ENCODE measurements around the gene COX7A2L. TPM values are rescaled to one million over a fixed set of nuclear protein-coding genes. Genes with fewer than 3 reads are reported as not detected.

Gene COX7A2L
- total RNA-seq, 1 experiment from 2014 or later = 205 TPM

GRCh38 chr2:42317945-42318344, 43.1 kb downstream of the COX7A2L start:
- no peak for DNase-seq (ENCODE audit: low read depth)

- DNase-seq (ENCODE audit: low read depth) = no peak
Observed at GRCh38 chr2:42317486-42317885, 43.5 kb downstream of the COX7A2L start.

GRCh38 chr2:42316910-42317309, 44.1 kb downstream of the COX7A2L start:
- no peak for DNase-seq (ENCODE audit: low read depth)

GRCh38 chr2:42315844-42316470, 45.1 kb downstream of the COX7A2L start:
- no peak for DNase-seq (ENCODE audit: low read depth)

GRCh38 chr2:42314892-42315468, 46.0 kb downstream of the COX7A2L start:
- peak; percentile 59 for DNase-seq (ENCODE audit: low read depth)

- no peak for DNase-seq (ENCODE audit: low read depth)
Observed at GRCh38 chr2:42312106-42312505, 48.9 kb downstream of the COX7A2L start.

GRCh38 chr2:42310007-42310515, 51.0 kb downstream of the COX7A2L start:
- DNase-seq (ENCODE audit: low read depth) = no peak

GRCh38 chr2:42309366-42309765, 51.7 kb downstream of the COX7A2L start:
- no peak for DNase-seq (ENCODE audit: low read depth)

GRCh38 chr2:42307180-42307579, 53.8 kb downstream of the COX7A2L start:
- no peak for DNase-seq (ENCODE audit: low read depth)

GRCh38 chr2:42304059-42304713, 56.8 kb downstream of the COX7A2L start:
- no peak for DNase-seq (ENCODE audit: low read depth)

- no peak for DNase-seq (ENCODE audit: low read depth)
Observed at GRCh38 chr2:42303252-42303651, 57.8 kb downstream of the COX7A2L start.

GRCh38 chr2:42300527-42300926, 60.5 kb downstream of the COX7A2L start:
- no peak for DNase-seq (ENCODE audit: low read depth)

Other genes starting within 250 kb of the COX7A2L start
- gene EML4, start 191.9 kb downstream of the COX7A2L start, total RNA-seq (2014; rRNA removed; shearing (Covaris generic)) = 35.2 and 36.1 TPM in 2 replicates
- 0.06 and 1.0 TPM in 2 replicates for gene KCNG3, start 132.8 kb upstream of the COX7A2L start, total RNA-seq (2014; rRNA removed; shearing (Covaris generic))
- 25.9 and 27.5 TPM in 2 replicates for gene MTA3, start 207.4 kb upstream of the COX7A2L start, total RNA-seq (2014; rRNA removed; shearing (Covaris generic))

Data from Daoy (cell line).